H1 (cell line): ENCODE measurements around the gene APP. TPM values are rescaled to one million over a fixed set of nuclear protein-coding genes. Genes with fewer than 3 reads are reported as not detected.

Source experiments
- SAP30 ChIP-seq: fragments of 300-600 bp; sonication (generic); IDR thresholded peaks from 2 replicates; pipeline ENCODE4 v1.7.1; 2012; ENCODE audit warnings: low read length, moderate library complexity, mild to moderate bottlenecking, inconsistent platforms; ENCODE audit not compliant: insufficient read depth, insufficient replicate concordance
- polyA plus RNA-seq, 7 experiments: library from polyadenylated mRNA; depleted of rRNA in 3 of 7; stranded (reverse) in 5 of 7; unstranded in 2 of 7; fragments of >200 nt in 5 of 7; fragments of 200-250 nt in 2 of 7; gene quantifications; 1 replicate in 5 of 7; 2 replicates in 1 of 7; 4 replicates in 1 of 7; pipeline versions ENCODE4 v1.2.1 to v1.2.3, GENCODE V29; 2011 to 2013; ENCODE audit warnings: missing spikeins in 2 of 7, mixed read lengths in 2 of 7
- total RNA-seq: library from RNA; stranded (reverse); fragmentation: NEBNext Ultra II Directional; extraction: Animal tissue kit (Norgen Biotek cat#: 25700); gene quantifications from 2 replicates; pipeline ENCODE4 v1.2.1, GENCODE V29; 2021

The APP gene
- total and polyA plus RNA-seq, 2 of the 8 experiments (the other 6 are each of a cell fraction or from before 2014, with no cell fraction given): 375 to 551 TPM

GRCh38 chr21:25885880-25886279 is 284.7 kb downstream of the APP start (continued):
- TF ChIP-seq SAP30: no peak
